Endodermal cell (in vitro differentiated cells): ENCODE measurements around the gene MIGA1. TPM values are rescaled to one million over a fixed set of nuclear protein-coding genes. Genes with fewer than 3 reads are reported as not detected.

Experiments used
- DNase-seq: peaks from one replicate; pipeline ENCODE4 v3.0.0-alpha.2; 2017
- H3K27ac ChIP-seq: 2 replicates; pipeline ENCODE4 v1.5.1; 2013; ENCODE audit warnings: mild to moderate bottlenecking, low read depth, low read length, moderate library complexity
- H3K27me3 ChIP-seq: 2 replicates; pipeline ENCODE4 v1.6.1; 2013; ENCODE audit warnings: mild to moderate bottlenecking, low read length, moderate library complexity; ENCODE audit not compliant: insufficient read depth, control insufficient read depth, poor library complexity, severe bottlenecking
- H3K36me3 ChIP-seq: 2 replicates; pipeline ENCODE4 v1.7.0; 2013; ENCODE audit warnings: mild to moderate bottlenecking, low read length, moderate library complexity; ENCODE audit not compliant: control insufficient read depth, insufficient read depth
- H3K4me1 ChIP-seq: one replicate; pipeline ENCODE4 v1.7.0; 2013; ENCODE audit warnings: low read length; ENCODE audit not compliant: control insufficient read depth, insufficient read depth
- H3K4me3 ChIP-seq: 2 replicates; pipeline ENCODE4 v1.5.1; 2013; ENCODE audit warnings: mild to moderate bottlenecking, low read length, moderate library complexity
- H3K9ac ChIP-seq: 2 replicates; pipeline ENCODE4 v1.6.1; 2013; ENCODE audit warnings: mild to moderate bottlenecking, low read length, moderate library complexity; ENCODE audit not compliant: poor library complexity, severe bottlenecking; ENCODE audit errors: extremely low read depth
- H3K9me3 ChIP-seq: 2 replicates; pipeline ENCODE4 v1.6.1; 2013; ENCODE audit warnings: mild to moderate bottlenecking, low read length, moderate library complexity; ENCODE audit not compliant: control insufficient read depth
- H3K27ac Mint-ChIP-seq: 2 replicates; pipeline ENCODE4 v1.8.0; 2020; ENCODE audit warnings: mixed read lengths
- H3K27me3 Mint-ChIP-seq: 2 replicates; pipeline ENCODE4 v1.8.0; 2021; ENCODE audit warnings: mild to moderate bottlenecking, mixed read lengths; ENCODE audit not compliant: insufficient read depth
- H3K36me3 Mint-ChIP-seq: 2 replicates; pipeline ENCODE4 v1.8.0; 2020; ENCODE audit warnings: low read depth, mixed read lengths
- H3K4me1 Mint-ChIP-seq: 2 replicates; pipeline ENCODE4 v1.8.0; 2020; ENCODE audit warnings: mixed read lengths
- H3K4me3 Mint-ChIP-seq: 2 replicates; pipeline ENCODE4 v1.8.0; 2020; ENCODE audit warnings: mild to moderate bottlenecking, moderate library complexity, mixed read lengths
- H3K9me3 Mint-ChIP-seq: 2 replicates; pipeline ENCODE4 v1.8.0; 2020; ENCODE audit warnings: mild to moderate bottlenecking, mixed read lengths
- WGBS, 2 experiments: methylation state at CpG; one replicate each; pipeline versions ENCODE4 v1.1.5 to v1.1.7; 2013; ENCODE audit warnings: missing lambda C conversion rate in 2 of 2, mixed read lengths in 1 of 2; ENCODE audit not compliant: insufficient coverage in 1 of 2, insufficient read length in 1 of 2; 5-methylcytosine and 5-hydroxymethylcytosine counted together
- total RNA-seq, 2 donors: library from RNA; stranded (reverse); fragmentation: NEBNext Ultra II Directional in 1 of 2; extraction: Animal tissue kit (Norgen Biotek cat#: 25700) in 1 of 2; gene quantifications; 2 replicates in 1 of 2; 3 replicates in 1 of 2; pipeline ENCODE4 v1.2.1, GENCODE V29; 2021
- TF ChIP-seq, protein P1 (sequence below): fragments of 200-600 bp; sonication (generic); conservative IDR thresholded peaks from 2 replicates; pipeline ENCODE4 v1.5.0; 2021; ENCODE audit warnings: antibody characterized with exemption, mild to moderate bottlenecking

Gene MIGA1
- total RNA-seq, 2 donors from 2014 or later, result 7.3 to 9.5 TPM

DNA sequence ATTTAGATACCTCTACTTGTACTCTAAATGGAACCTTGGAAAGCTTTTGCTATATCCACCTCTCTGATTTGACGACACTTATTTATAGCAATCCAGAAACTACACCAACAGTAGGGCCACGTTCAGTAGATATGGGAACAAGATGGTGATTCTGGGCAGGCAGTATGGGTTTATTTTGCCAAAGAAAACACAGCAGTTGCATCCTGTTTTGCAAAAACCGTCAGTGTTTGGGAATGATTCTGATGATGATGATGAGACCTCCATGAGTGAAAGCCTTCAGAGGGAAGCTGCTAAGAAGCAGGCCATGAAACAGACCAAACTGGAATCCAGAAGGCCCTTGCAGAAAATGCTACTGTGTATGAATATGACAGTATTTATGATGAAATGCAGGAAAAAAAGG lies 67.5 kb downstream of the MIGA1 start:
- no peaks in the 10 kb centered on the region for H3K4me1 Mint-ChIP-seq
- no peaks in the 10 kb centered on the region for H3K27me3 Mint-ChIP-seq
- TF ChIP-seq, protein P1, sequence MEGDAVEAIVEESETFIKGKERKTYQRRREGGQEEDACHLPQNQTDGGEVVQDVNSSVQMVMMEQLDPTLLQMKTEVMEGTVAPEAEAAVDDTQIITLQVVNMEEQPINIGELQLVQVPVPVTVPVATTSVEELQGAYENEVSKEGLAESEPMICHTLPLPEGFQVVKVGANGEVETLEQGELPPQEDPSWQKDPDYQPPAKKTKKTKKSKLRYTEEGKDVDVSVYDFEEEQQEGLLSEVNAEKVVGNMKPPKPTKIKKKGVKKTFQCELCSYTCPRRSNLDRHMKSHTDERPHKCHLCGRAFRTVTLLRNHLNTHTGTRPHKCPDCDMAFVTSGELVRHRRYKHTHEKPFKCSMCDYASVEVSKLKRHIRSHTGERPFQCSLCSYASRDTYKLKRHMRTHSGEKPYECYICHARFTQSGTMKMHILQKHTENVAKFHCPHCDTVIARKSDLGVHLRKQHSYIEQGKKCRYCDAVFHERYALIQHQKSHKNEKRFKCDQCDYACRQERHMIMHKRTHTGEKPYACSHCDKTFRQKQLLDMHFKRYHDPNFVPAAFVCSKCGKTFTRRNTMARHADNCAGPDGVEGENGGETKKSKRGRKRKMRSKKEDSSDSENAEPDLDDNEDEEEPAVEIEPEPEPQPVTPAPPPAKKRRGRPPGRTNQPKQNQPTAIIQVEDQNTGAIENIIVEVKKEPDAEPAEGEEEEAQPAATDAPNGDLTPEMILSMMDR, result no peak
- H3K9me3 Mint-ChIP-seq, result no peaks in the 10 kb centered on the region
- Histone ChIP-seq H3K9ac (no peak overlapping the region), H3K9me3 (no peaks in the 10 kb centered on the region), H3K4me3 (no peak overlapping the region), H3K27me3 (no peaks in the 10 kb centered on the region), H3K27ac (no peak overlapping the region), H3K4me1 (no peaks in the 10 kb centered on the region), H3K36me3 (peaks cover 13% of the 10 kb centered on the region)
- H3K4me3 Mint-ChIP-seq, result no peak overlapping the region
- DNase-seq, result no peak
- H3K36me3 Mint-ChIP-seq, result peaks cover 4% of the 10 kb centered on the region
- no peak overlapping the region for H3K27ac Mint-ChIP-seq
- WGBS, 2 experiments, result 93 to 100% methylated on average over 1 to 3 of the region's 3 CpGs

DNA sequence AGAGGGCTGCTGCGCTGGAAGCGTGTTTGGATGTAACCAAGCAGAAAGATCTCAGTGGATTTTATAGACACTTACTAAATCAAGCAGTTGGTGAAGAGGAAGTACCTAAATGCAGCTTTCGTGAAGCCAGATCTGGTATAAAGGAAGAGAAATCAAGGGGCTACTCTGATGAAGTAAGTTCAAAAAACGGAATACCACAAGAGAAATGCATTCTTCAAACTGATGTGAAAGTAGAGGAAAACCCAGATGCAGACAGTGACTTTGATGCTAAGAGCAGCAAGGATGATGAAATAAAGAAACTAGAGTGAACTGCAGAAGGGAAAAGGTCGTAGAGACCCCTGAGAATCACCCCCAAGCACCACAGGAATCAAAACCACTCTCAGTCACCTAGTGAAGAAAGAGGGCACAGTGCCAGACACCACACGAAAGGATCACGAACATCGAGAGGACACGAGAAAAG lies 68.2 kb downstream of the MIGA1 start:
- no peaks in the 10 kb centered on the region for H3K9me3 ChIP-seq
- Mint-ChIP-seq H3K4me1 (no peaks in the 10 kb centered on the region), H3K27ac (no peak overlapping the region), H3K36me3 (peaks cover 4% of the 10 kb centered on the region), H3K9me3 (no peaks in the 10 kb centered on the region), H3K4me3 (no peak overlapping the region), H3K27me3 (no peaks in the 10 kb centered on the region)
- H3K36me3 ChIP-seq, result peaks cover 13% of the 10 kb centered on the region
- no peak overlapping the region for H3K27ac ChIP-seq
- no peaks in the 10 kb centered on the region for H3K4me1 ChIP-seq
- no peak overlapping the region for H3K9ac ChIP-seq
- TF ChIP-seq, protein P1, result no peak
- H3K27me3 ChIP-seq, result no peaks in the 10 kb centered on the region
- no peak overlapping the region for H3K4me3 ChIP-seq
- 84 to 95% methylated on average over 6 to 9 of the region's 9 CpGs for WGBS, 2 experiments
- DNase-seq, result no peak

GRCh38 chr1:77850082-77850481 lies 70.6 kb downstream of the MIGA1 start:
- no peaks in the 10 kb centered on the region for H3K4me1 ChIP-seq
- whole genome bisulfite sequencing, 2 experiments, result 89% methylated on average over 1 of the region's 1 CpG; no CpG with 5 or more reads in 1 of the 2 experiments
- H3K27ac Mint-ChIP-seq, result no peak overlapping the region

More at GRCh38 chr1:77850082-77850481, 70.6 kb downstream of the MIGA1 start:
- no peak for DNase-seq
- Histone ChIP-seq H3K9ac (no peak overlapping the region), H3K27me3 (no peaks in the 10 kb centered on the region), H3K27ac (no peak overlapping the region), H3K4me3 (no peak overlapping the region), H3K9me3 (peaks cover 3% of the 10 kb centered on the region), H3K36me3 (peaks cover 5% of the 10 kb centered on the region)
- Mint-ChIP-seq H3K4me3 (no peak overlapping the region), H3K4me1 (no peaks in the 10 kb centered on the region), H3K36me3 (peaks cover 24% of the 10 kb centered on the region), H3K27me3 (no peaks in the 10 kb centered on the region), H3K9me3 (peaks cover 12% of the 10 kb centered on the region)
- TF ChIP-seq, protein P1, result no peak
